Measurements from ENCODE around the gene AVPR2. TPM values are rescaled to one million over a fixed set of nuclear protein-coding genes. Genes with fewer than 3 reads are reported as not detected.

Gene AVPR2
- total and polyA plus RNA-seq, 2 donors (not counting 1 experiment from before 2014, with no cell fraction given) = not detected

GRCh38 chrX:153954558-153955227 is 50.2 kb downstream of the AVPR2 start:
- no peak for DNase-seq (ENCODE audit: low read depth in 2 of 2)
- H2AFZ ChIP-seq (ENCODE audit: low read length) = no peak overlapping the region
- H3K4me2 ChIP-seq (ENCODE audit: extremely low read depth, insufficient read depth, low read length) = no peak overlapping the region
- no peaks in the 10 kb centered on the region for H3K27me3 ChIP-seq (ENCODE audit: control insufficient read depth, insufficient read depth, low read length)
- H3K36me3 ChIP-seq (ENCODE audit: control insufficient read depth, insufficient read depth, low read length) = peaks cover 63% of the 10 kb centered on the region
- H3K9ac ChIP-seq (ENCODE audit: insufficient read depth, low read length) = no peak overlapping the region
- no peak overlapping the region for H3K4me3 ChIP-seq (replicated peaks in 1 of 4; ENCODE audit: control extremely low read depth in 1 of 4, insufficient read depth in 1 of 4, low read depth in 3 of 4, low read length in 4 of 4)
- TF ChIP-seq EZH2 (IDR thresholded peaks at IDR 0.05; ENCODE audit: low read length, missing control alignments) (no peak), CTCF (conservative IDR thresholded peaks at IDR 0.05 in 1 of 2, IDR thresholded peaks at IDR 0.05 in 1 of 2; ENCODE audit: low read depth in 1 of 2, low read length in 2 of 2) (no peak)
- peaks cover 2% of the 10 kb centered on the region for H3K4me1 ChIP-seq (ENCODE audit: control insufficient read depth, extremely low read depth, insufficient read depth, low read length)
- H3K79me2 ChIP-seq (ENCODE audit: control insufficient read depth, insufficient read depth, low read length) = no peaks in the 10 kb centered on the region
- H3K9me3 ChIP-seq (ENCODE audit: control insufficient read depth, insufficient read depth, low read depth, low read length) = no peaks in the 10 kb centered on the region
- H4K20me1 ChIP-seq (ENCODE audit: control insufficient read depth, extremely low read depth, insufficient read depth, low read length) = no peaks in the 10 kb centered on the region
- no peak overlapping the region for H3K27ac ChIP-seq (ENCODE audit: insufficient read depth, low read length)

- Histone ChIP-seq H4K20me1 (ENCODE audit: control insufficient read depth, extremely low read depth, insufficient read depth, low read length) (no peaks in the 10 kb centered on the region), H3K4me2 (ENCODE audit: extremely low read depth, insufficient read depth, low read length) (no peak overlapping the region), H3K36me3 (ENCODE audit: control insufficient read depth, insufficient read depth, low read length) (peaks cover 62% of the 10 kb centered on the region), H2AFZ (ENCODE audit: low read length) (no peak overlapping the region), H3K9me3 (ENCODE audit: control insufficient read depth, insufficient read depth, low read depth, low read length) (no peaks in the 10 kb centered on the region), H3K27me3 (ENCODE audit: control insufficient read depth, insufficient read depth, low read length) (no peaks in the 10 kb centered on the region), H3K9ac (ENCODE audit: insufficient read depth, low read length) (no peak overlapping the region), H3K27ac (ENCODE audit: insufficient read depth, low read length) (no peak overlapping the region), H3K4me3 (replicated peaks in 1 of 4; ENCODE audit: control extremely low read depth in 1 of 4, insufficient read depth in 1 of 4, low read depth in 3 of 4, low read length in 4 of 4) (no peak overlapping the region), H3K4me1 (ENCODE audit: control insufficient read depth, extremely low read depth, insufficient read depth, low read length) (peaks cover 2% of the 10 kb centered on the region), H3K79me2 (ENCODE audit: control insufficient read depth, insufficient read depth, low read length) (no peaks in the 10 kb centered on the region)
- no peak for TF ChIP-seq EZH2 (IDR thresholded peaks at IDR 0.05; ENCODE audit: low read length, missing control alignments)
- TF ChIP-seq CTCF (conservative IDR thresholded peaks at IDR 0.05 in 1 of 2, IDR thresholded peaks at IDR 0.05 in 1 of 2; ENCODE audit: low read depth in 1 of 2, low read length in 2 of 2) = no peak
- no peak for DNase-seq (ENCODE audit: low read depth in 2 of 2)
These were observed 50.8 kb downstream of the AVPR2 start for GRCh38 chrX:153955228-153955732.

GRCh38 chrX:153956044-153956907 is 51.8 kb downstream of the AVPR2 start:
- H4K20me1 ChIP-seq (ENCODE audit: control insufficient read depth, extremely low read depth, insufficient read depth, low read length) = no peaks in the 10 kb centered on the region
- no peak for DNase-seq (ENCODE audit: low read depth in 2 of 2)
- H3K4me2 ChIP-seq (ENCODE audit: extremely low read depth, insufficient read depth, low read length) = no peak overlapping the region
- H3K9me3 ChIP-seq (ENCODE audit: control insufficient read depth, insufficient read depth, low read depth, low read length) = no peaks in the 10 kb centered on the region
- H3K4me3 ChIP-seq (replicated peaks in 1 of 4; ENCODE audit: control extremely low read depth in 1 of 4, insufficient read depth in 1 of 4, low read depth in 3 of 4, low read length in 4 of 4) = no peak overlapping the region
- H3K79me2 ChIP-seq (ENCODE audit: control insufficient read depth, insufficient read depth, low read length) = no peaks in the 10 kb centered on the region
- H3K9ac ChIP-seq (ENCODE audit: insufficient read depth, low read length) = no peak overlapping the region
- no peaks in the 10 kb centered on the region for H3K27me3 ChIP-seq (ENCODE audit: control insufficient read depth, insufficient read depth, low read length)
- H2AFZ ChIP-seq (ENCODE audit: low read length) = no peak overlapping the region
- peaks cover 60% of the 10 kb centered on the region for H3K36me3 ChIP-seq (ENCODE audit: control insufficient read depth, insufficient read depth, low read length)
- no peak overlapping the region for H3K27ac ChIP-seq (ENCODE audit: insufficient read depth, low read length)
- TF ChIP-seq CTCF (conservative IDR thresholded peaks at IDR 0.05 in 1 of 2, IDR thresholded peaks at IDR 0.05 in 1 of 2; ENCODE audit: low read depth in 1 of 2, low read length in 2 of 2) (no peak), EZH2 (IDR thresholded peaks at IDR 0.05; ENCODE audit: low read length, missing control alignments) (no peak)
- peaks cover 2% of the 10 kb centered on the region for H3K4me1 ChIP-seq (ENCODE audit: control insufficient read depth, extremely low read depth, insufficient read depth, low read length)

All from fibroblast of lung (primary cell).